IMR-90 (cell line): ENCODE measurements around the gene ARHGAP21. TPM values are rescaled to one million over a fixed set of nuclear protein-coding genes. Genes with fewer than 3 reads are reported as not detected.

ENCODE experiments used
- ATAC-seq: fragments of 200-7000 bp; cut with Tn5 transposase; 2 replicates; pipeline ENCODE4 v1.9.1; 2020; ENCODE audit warnings: low read depth, mild to moderate bottlenecking, moderate library complexity
- BruUV-seq: library from RNA; stranded (reverse); fragments of 400-500 nt; replicated peaks from 2 replicates; lab custom pipeline; 2021; lab: Mats Ljungman, UMichigan
- CTCF ChIA-PET: fragments of 300-600 bp; formaldehyde crosslinking; extraction: SDS; loops from one replicate; lab custom pipeline; 2021; ENCODE audit warnings: antibody characterized with exemption; lab: Yijun Ruan, JAX
- POLR2A ChIA-PET: fragments of 300-600 bp; sonication (Branson Sonifier 250); formaldehyde crosslinking; loops from one replicate; lab custom pipeline; 2022; ENCODE audit warnings: antibody characterized with exemption; ENCODE audit not compliant: unreplicated experiment; lab: Charles Lee
- DNase-seq: peaks from one replicate; pipeline ENCODE4 v3.0.0; 2013
- H2AFZ ChIP-seq: replicated peaks from 2 replicates; pipeline ENCODE3; 2013; ENCODE audit warnings: low read length, mild to moderate bottlenecking; ENCODE audit not compliant: poor library complexity
- H2AK5ac ChIP-seq: 2 replicates; pipeline ENCODE4 v1.6.1; 2013; ENCODE audit warnings: low read depth, low read length, inconsistent platforms
- H2AK9ac ChIP-seq: replicated peaks from 2 replicates; pipeline ENCODE3; 2013; ENCODE audit warnings: mild to moderate bottlenecking, low read depth, low read length, moderate library complexity; ENCODE audit not compliant: poor library complexity
- H2BK120ac ChIP-seq: 2 replicates; pipeline ENCODE4 v1.6.1; 2013; ENCODE audit warnings: low read depth, low read length, inconsistent platforms
- H2BK15ac ChIP-seq: 3 replicates; pipeline ENCODE4 v1.6.1; 2013; ENCODE audit warnings: low read depth, low read length, inconsistent platforms
- H2BK20ac ChIP-seq: 2 replicates; pipeline ENCODE4 v1.6.1; 2013; ENCODE audit warnings: low read depth, mild to moderate bottlenecking, inconsistent platforms, low read length, moderate library complexity
- H2BK5ac ChIP-seq: 2 replicates; pipeline ENCODE4 v1.6.1; 2013; ENCODE audit warnings: mild to moderate bottlenecking, low read depth, low read length, inconsistent platforms; ENCODE audit not compliant: poor library complexity, severe bottlenecking
- H3K14ac ChIP-seq: replicated peaks from 2 replicates; pipeline ENCODE4 v1.6.1; 2013; ENCODE audit warnings: low read depth, low read length, inconsistent platforms
- H3K18ac ChIP-seq: 2 replicates; pipeline ENCODE4 v1.6.1; 2013; ENCODE audit warnings: low read depth, low read length, control low read depth
- H3K23ac ChIP-seq: 2 replicates; pipeline ENCODE4 v1.6.1; 2013; ENCODE audit warnings: low read depth, low read length, inconsistent platforms
- H3K27ac ChIP-seq: 2 replicates; pipeline ENCODE4 v1.5.1; 2013; ENCODE audit warnings: mild to moderate bottlenecking, control low read depth, low read length; ENCODE audit not compliant: insufficient read depth
- H3K27me3 ChIP-seq: 2 replicates; pipeline ENCODE4 v1.6.1; 2013; ENCODE audit warnings: low read length; ENCODE audit not compliant: control insufficient read depth, insufficient read depth
- H3K36me3 ChIP-seq: 2 replicates; pipeline ENCODE4 v1.6.1; 2013; ENCODE audit warnings: low read length, mixed read lengths; ENCODE audit not compliant: control insufficient read depth, insufficient read depth
- H3K4ac ChIP-seq: 2 replicates; pipeline ENCODE4 v1.6.1; 2013; ENCODE audit warnings: low read depth, low read length, inconsistent platforms
- H3K4me1 ChIP-seq: 2 replicates; pipeline ENCODE4 v1.6.1; 2013; ENCODE audit warnings: low read length, mixed read lengths; ENCODE audit not compliant: control insufficient read depth, insufficient read depth
- H3K4me2 ChIP-seq: 2 replicates; pipeline ENCODE4 v1.6.1; 2013; ENCODE audit warnings: low read depth, mild to moderate bottlenecking, control low read depth, low read length, moderate library complexity
- H3K4me3 ChIP-seq: 2 replicates; pipeline ENCODE4 v1.5.1; 2013; ENCODE audit warnings: low read depth, mild to moderate bottlenecking, control low read depth, low read length, moderate library complexity; ENCODE audit not compliant: insufficient read depth
- H3K56ac ChIP-seq: 2 replicates; pipeline ENCODE4 v1.6.1; 2013; ENCODE audit warnings: low read length, inconsistent platforms; ENCODE audit not compliant: insufficient read depth; ENCODE audit errors: extremely low read depth
- H3K79me1 ChIP-seq, 2 experiments: 2 replicates each; pipeline ENCODE4 v1.6.1; 2013; ENCODE audit warnings: low read length in 2 of 2, inconsistent platforms in 1 of 2, low read depth in 1 of 2
- H3K9ac ChIP-seq: 2 replicates; pipeline ENCODE4 v1.6.1; 2013; ENCODE audit warnings: low read depth, low read length, control low read depth
- H3K9me1 ChIP-seq: 2 replicates; pipeline ENCODE4 v1.6.1; 2013; ENCODE audit warnings: low read length, inconsistent platforms; ENCODE audit not compliant: insufficient read depth
- H3K9me3 ChIP-seq: 2 replicates; pipeline ENCODE4 v1.6.1; 2013; ENCODE audit warnings: low read length; ENCODE audit not compliant: control insufficient read depth, insufficient read depth
- H4K20me1 ChIP-seq: 2 replicates; pipeline ENCODE4 v1.6.1; 2013; ENCODE audit warnings: low read length, inconsistent platforms; ENCODE audit not compliant: insufficient read depth
- H4K5ac ChIP-seq: 2 replicates; pipeline ENCODE4 v1.6.1; 2013; ENCODE audit warnings: mild to moderate bottlenecking, low read depth, low read length, control low read depth
- H4K8ac ChIP-seq, 2 experiments: 2 replicates each; pipeline ENCODE4 v1.6.1; 2013; ENCODE audit warnings: low read depth in 2 of 2, low read length in 2 of 2, control low read depth in 1 of 2, inconsistent platforms in 1 of 2
- H4K91ac ChIP-seq: 2 replicates; pipeline ENCODE4 v1.6.1; 2013; ENCODE audit warnings: low read depth, low read length, inconsistent platforms; ENCODE audit not compliant: insufficient read depth
- CHD1 ChIP-seq: IDR thresholded peaks from 2 replicates; pipeline ENCODE4 v1.6.1; 2012; ENCODE audit warnings: low read depth, low read length, improper control_type of control experiment
- FOS ChIP-seq: fragments of 150-350 bp; IDR thresholded peaks from 2 replicates; pipeline ENCODE4 v1.6.1; 2016; ENCODE audit warnings: low read depth, low read length
- MAZ ChIP-seq: IDR thresholded peaks from 2 replicates; pipeline ENCODE4 v1.6.1; 2012; ENCODE audit warnings: low read depth, mild to moderate bottlenecking, low read length, improper control_type of control experiment, moderate library complexity, borderline replicate concordance
- MXI1 ChIP-seq: IDR thresholded peaks from 2 replicates; pipeline ENCODE4 v1.6.1; 2012; ENCODE audit warnings: low read depth, mild to moderate bottlenecking, low read length, moderate library complexity, borderline replicate concordance
- POLR2A ChIP-seq: IDR thresholded peaks from 2 replicates; pipeline ENCODE4 v1.6.1; 2012; ENCODE audit warnings: mild to moderate bottlenecking, low read depth, low read length
- RCOR1 ChIP-seq: IDR thresholded peaks from 2 replicates; pipeline ENCODE4 v1.6.1; 2012; ENCODE audit warnings: mild to moderate bottlenecking, low read length, improper control_type of control experiment; ENCODE audit not compliant: insufficient replicate concordance
- RFX5 ChIP-seq: IDR thresholded peaks from 2 replicates; pipeline ENCODE4 v1.8.0; 2012; ENCODE audit warnings: low read depth, mild to moderate bottlenecking, low read length, moderate library complexity
- SMC3 ChIP-seq: fragments of 150-350 bp; IDR thresholded peaks from 2 replicates; pipeline ENCODE4 v1.6.1; 2016; ENCODE audit warnings: low read depth, mild to moderate bottlenecking, antibody characterized with exemption, low read length, moderate library complexity
- WGBS, 2 experiments: methylation state at CpG; one replicate each; pipeline versions ENCODE4 v1.1.5 to v1.1.7; 2013; ENCODE audit warnings: missing lambda C conversion rate in 2 of 2; ENCODE audit not compliant: insufficient read length in 1 of 2; ENCODE audit errors: extremely low coverage in 2 of 2; 5-methylcytosine and 5-hydroxymethylcytosine counted together
- dilution Hi-C: fragments of 300-500 bp; cut with HindIII; formaldehyde crosslinking; loops from one replicate; pipeline ENCODE4 v1.14.3; 2018; ENCODE audit warnings: low sequenced_read_pairs; ENCODE audit not compliant: unreplicated experiment
- in situ Hi-C: fragments of 300-500 bp; cut with MboI; formaldehyde crosslinking; loops from 3 replicates; pipeline ENCODE4 v1.14.3; 2019; ENCODE audit warnings: low sequenced_read_pairs, inconsistent platforms, mixed read lengths
- intact Hi-C: fragments of 100-400 bp; cut with micrococcal nuclease; formaldehyde crosslinking; loops from 2 replicates; pipeline ENCODE4 v1.10.0; 2022
- polyA plus RNA-seq, 3 experiments: library from polyadenylated mRNA; depleted of rRNA; stranded (reverse); fragments of >200 nt; gene quantifications; 2 replicates each; pipeline ENCODE4 v1.2.3, GENCODE V29; 2012; ENCODE audit warnings: low replicate concordance in 1 of 3
- total RNA-seq: library from RNA; depleted of rRNA; stranded (reverse); fragments of >200 nt; gene quantifications from 2 replicates; pipeline ENCODE4 v1.2.3, GENCODE V29; 2012
- TF ChIP-seq, protein P1 (sequence below): fragments of 150-350 bp; IDR thresholded peaks from 2 replicates; pipeline ENCODE4 v1.6.1; 2016; ENCODE audit warnings: low read depth, mild to moderate bottlenecking, low read length, moderate library complexity, borderline replicate concordance
- TF ChIP-seq, protein P2 (sequence below): fragments of 150-350 bp; IDR thresholded peaks from 2 replicates; pipeline ENCODE4 v1.6.1; 2017; ENCODE audit warnings: mild to moderate bottlenecking, antibody characterized with exemption, low read length, low read depth

Gene ARHGAP21
- total and polyA plus RNA-seq, 2 of the 4 experiments (the other 2 are of a cell fraction), result 43.3 to 94.3 TPM

DNA sequence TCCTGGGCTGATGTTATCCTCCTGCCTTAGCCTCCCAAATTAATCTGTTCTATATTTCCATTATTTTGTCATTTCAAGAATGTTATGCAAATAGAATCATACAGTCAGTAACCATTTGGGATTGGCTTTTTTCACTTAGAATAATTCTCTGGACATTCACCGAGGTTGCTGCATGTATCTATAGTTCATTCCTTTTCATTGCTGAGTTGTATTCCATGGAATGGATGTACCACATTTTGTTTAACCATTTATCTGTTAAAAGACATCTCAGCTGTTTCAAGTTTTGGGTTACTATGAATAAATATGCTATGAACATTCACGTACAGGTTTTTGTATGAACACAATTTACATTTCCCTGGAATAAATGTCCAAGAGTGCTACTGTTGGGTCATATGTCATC is 44.9 kb downstream of the ARHGAP21 start:
- Histone ChIP-seq H2AK9ac (no peak overlapping the region), H3K9me1 (peaks cover 4% of the 10 kb centered on the region), H3K4me1 (peaks cover 8% of the 10 kb centered on the region), H3K56ac (no peak overlapping the region), H4K8ac (no peak overlapping the region), H2BK20ac (no peak overlapping the region), H3K27me3 (no peaks in the 10 kb centered on the region), H3K9ac (no peak overlapping the region), H3K27ac (no peak overlapping the region), H2AK5ac (no peak overlapping the region), H2AFZ (no peak overlapping the region), H3K23ac (no peak overlapping the region), H4K5ac (no peak overlapping the region), H2BK15ac (no peak overlapping the region), H3K36me3 (no peaks in the 10 kb centered on the region; the same call in 1 of the 2 replicates), H2BK120ac (no peak overlapping the region), H2BK5ac (no peak overlapping the region), H3K4me3 (no peak overlapping the region), H3K4ac (no peak overlapping the region), H3K9me3 (no peaks in the 10 kb centered on the region), H3K14ac (no peak overlapping the region), H4K91ac (no peak overlapping the region), H3K18ac (no peak overlapping the region), H3K4me2 (no peak overlapping the region), H3K79me1 (peaks cover 27 to 74% of the 10 kb centered on the region in 2 experiments), H4K20me1 (peaks cover 29% of the 10 kb centered on the region)
- ATAC-seq (no peak), DNase-seq (no peak)
- POLR2A ChIA-PET, result no interaction called here
- no CpG with 5 or more reads among the region's 2 CpGs for WGBS, 2 experiments
- CTCF ChIA-PET, result no interaction called here
- BruUV-seq, result no TSS peak
- TF ChIP-seq RCOR1, result no peak
- no peak for TF ChIP-seq SMC3
- no peak for TF ChIP-seq MAZ
- TF ChIP-seq MXI1, result no peak
- no peak for TF ChIP-seq CHD1
- no peak for TF ChIP-seq POLR2A
- no peak for TF ChIP-seq RFX5
- TF ChIP-seq FOS, result no peak
- TF ChIP-seq, protein P1, sequence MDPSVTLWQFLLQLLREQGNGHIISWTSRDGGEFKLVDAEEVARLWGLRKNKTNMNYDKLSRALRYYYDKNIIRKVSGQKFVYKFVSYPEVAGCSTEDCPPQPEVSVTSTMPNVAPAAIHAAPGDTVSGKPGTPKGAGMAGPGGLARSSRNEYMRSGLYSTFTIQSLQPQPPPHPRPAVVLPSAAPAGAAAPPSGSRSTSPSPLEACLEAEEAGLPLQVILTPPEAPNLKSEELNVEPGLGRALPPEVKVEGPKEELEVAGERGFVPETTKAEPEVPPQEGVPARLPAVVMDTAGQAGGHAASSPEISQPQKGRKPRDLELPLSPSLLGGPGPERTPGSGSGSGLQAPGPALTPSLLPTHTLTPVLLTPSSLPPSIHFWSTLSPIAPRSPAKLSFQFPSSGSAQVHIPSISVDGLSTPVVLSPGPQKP, result no peak
- TF ChIP-seq, protein P2, sequence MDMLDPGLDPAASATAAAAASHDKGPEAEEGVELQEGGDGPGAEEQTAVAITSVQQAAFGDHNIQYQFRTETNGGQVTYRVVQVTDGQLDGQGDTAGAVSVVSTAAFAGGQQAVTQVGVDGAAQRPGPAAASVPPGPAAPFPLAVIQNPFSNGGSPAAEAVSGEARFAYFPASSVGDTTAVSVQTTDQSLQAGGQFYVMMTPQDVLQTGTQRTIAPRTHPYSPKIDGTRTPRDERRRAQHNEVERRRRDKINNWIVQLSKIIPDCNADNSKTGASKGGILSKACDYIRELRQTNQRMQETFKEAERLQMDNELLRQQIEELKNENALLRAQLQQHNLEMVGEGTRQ, result no peak
- intact Hi-C loops, result no loop called here
- in situ Hi-C loops, result no loop called here
- dilution Hi-C loops, result no loop called here
